K562 (cell line): ENCODE data around the gene NBPF20. TPM values are rescaled to one million over a fixed set of nuclear protein-coding genes. Genes with fewer than 3 reads are reported as not detected.
"Not testable (repeated sequence)": the region's sequence is repeated elsewhere in the genome, so short reads cannot be mapped to it uniquely, and the experiment has no call there.

ENCODE experiments used
- ATAC-seq: fragments of 200-7000 bp; cut with Tn5 transposase; 3 replicates; pipeline ENCODE4 v1.9.1; 2020; ENCODE audit warnings: moderate library complexity
- BruUV-seq: library from RNA; stranded (reverse); fragments of 400-500 nt; replicated peaks from 2 replicates; lab custom pipeline; 2021; lab: Mats Ljungman, UMichigan
- CTCF ChIA-PET: fragments of 300-600 bp; formaldehyde crosslinking; extraction: SDS; loops from one replicate; lab custom pipeline; 2021; ENCODE audit warnings: low intra/inter-chr PET ratio; lab: Yijun Ruan, JAX
- POLR2A ChIA-PET: fragments of 300-600, 350-650 bp; sonication (Branson Sonifier 250); formaldehyde crosslinking; extraction: SDS; loops from one replicate; lab custom pipeline; 2021; ENCODE audit warnings: antibody characterized with exemption, inconsistent platforms; lab: Yijun Ruan, JAX
- DNase-seq, 4 experiments: peaks; one replicate each; pipeline versions ENCODE4 v3.0.0 to v3.0.0-alpha.2; 2011 to 2018; ENCODE audit warnings: low spot score in 3 of 4, mixed read lengths in 3 of 4; ENCODE audit errors: extremely low read depth in 1 of 4
- FAIRE-seq: peaks from 2 replicates; lab custom pipeline; 2011; peaks lifted over from hg19 to GRCh38; lab: Jason Lieb, UNC
- H2AFZ ChIP-seq: 2 replicates; pipeline ENCODE4 v1.6.0; 2011; ENCODE audit warnings: low read depth, low read length, control low read depth, inconsistent platforms
- H3K27ac ChIP-seq: fragments of 200-600 bp; 3 replicates; pipeline ENCODE4 v1.8.0; 2011; ENCODE audit warnings: low read depth, mild to moderate bottlenecking, control low read depth, inconsistent platforms, low read length, moderate library complexity, mixed read lengths; ENCODE audit errors: extremely low read depth
- H3K27me3 ChIP-seq, 2 experiments: fragments of 300-600 bp in 1 of 2; 2 replicates in 1 of 2; 3 replicates in 1 of 2; pipeline versions ENCODE4 v1.6.0 to v1.8.0; 2011; ENCODE audit warnings: inconsistent platforms in 2 of 2, low read length in 2 of 2, mild to moderate bottlenecking in 1 of 2, mixed read lengths in 1 of 2, moderate library complexity in 1 of 2; ENCODE audit not compliant: control insufficient read depth in 2 of 2, insufficient read depth in 2 of 2
- H3K36me3 ChIP-seq: fragments of 300-600 bp; 3 replicates; pipeline ENCODE4 v1.8.0; 2011; ENCODE audit warnings: mild to moderate bottlenecking, low read length, inconsistent platforms; ENCODE audit not compliant: control insufficient read depth, insufficient read depth
- H3K4me1 ChIP-seq, 2 experiments: fragments of 200-600 bp in 1 of 2; replicated peaks in 1 of 2; 2 replicates in 1 of 2; 3 replicates in 1 of 2; pipeline versions ENCODE4 v1.5.1 to v1.8.0; 2011; ENCODE audit warnings: inconsistent platforms in 2 of 2, low read length in 2 of 2, mild to moderate bottlenecking in 1 of 2, mixed read lengths in 1 of 2, moderate library complexity in 1 of 2; ENCODE audit not compliant: control insufficient read depth in 2 of 2, insufficient read depth in 2 of 2
- H3K4me2 ChIP-seq: 2 replicates; pipeline ENCODE4 v1.6.1; 2011; ENCODE audit warnings: low read length, control low read depth, inconsistent platforms, mixed read lengths; ENCODE audit not compliant: insufficient read depth
- H3K4me3 ChIP-seq: fragments of 200-600 bp; sonication (generic), shearing (Covaris generic); 2 replicates; pipeline ENCODE4 v1.5.1; 2016; ENCODE audit warnings: control low read depth, inconsistent platforms
- H3K79me2 ChIP-seq: fragments of 200-600 bp; 3 replicates; pipeline ENCODE4 v1.8.0; 2011; ENCODE audit warnings: low read length, inconsistent platforms; ENCODE audit not compliant: control insufficient read depth, insufficient read depth
- H3K9ac ChIP-seq, 2 experiments: 2 replicates each; pipeline versions ENCODE4 v1.6.0 to v1.6.1; 2011; ENCODE audit warnings: low read depth in 2 of 2, low read length in 2 of 2, control low read depth in 1 of 2, inconsistent platforms in 1 of 2, mild to moderate bottlenecking in 1 of 2, mixed read lengths in 1 of 2; ENCODE audit not compliant: insufficient read depth in 1 of 2
- H3K9me1 ChIP-seq: one replicate; pipeline ENCODE4 v1.6.0; 2011; ENCODE audit warnings: inconsistent platforms, mild to moderate bottlenecking, low read length, moderate library complexity; ENCODE audit not compliant: control insufficient read depth, insufficient read depth
- H3K9me3 ChIP-seq: replicated peaks from 2 replicates; pipeline ENCODE4 v1.5.1; 2011; ENCODE audit warnings: low read depth, low read length, inconsistent platforms; ENCODE audit not compliant: control insufficient read depth, insufficient read depth
- H4K20me1 ChIP-seq: replicated peaks from 2 replicates; pipeline ENCODE4 v1.6.1; 2011; ENCODE audit warnings: low read length, inconsistent platforms, mixed read lengths; ENCODE audit not compliant: control insufficient read depth, insufficient read depth
- WGBS: fragments of 100-300 bp; shearing (Covaris generic); methylation state at CpG from one replicate; pipeline ENCODE4 v1.1.6; 2016; ENCODE audit warnings: low coverage, mixed read lengths; ENCODE audit not compliant: insufficient coverage; ENCODE audit errors: missing lambda C conversion rate; 5-methylcytosine and 5-hydroxymethylcytosine counted together
- in situ Hi-C: fragments of 300-500 bp; cut with MboI; formaldehyde crosslinking; loops from 4 replicates; pipeline ENCODE4 v1.15.0; 2018; ENCODE audit warnings: inconsistent platforms, mixed read lengths
- intact Hi-C: fragments of 100-400 bp; cut with micrococcal nuclease; formaldehyde crosslinking; loops from 2 replicates; pipeline ENCODE4 v1.14.2; 2022
- polyA plus RNA-seq, 8 experiments: library from polyadenylated mRNA; depleted of rRNA in 4 of 8; stranded (reverse) in 5 of 8; unstranded in 3 of 8; fragments of >200 nt; fragmentation: Nextera tagmentation in 2 of 8; fragmentation: Illumina TruSeq in 1 of 8; extraction: Ambion mirVana in 2 of 8; extraction: Trizol in 1 of 8; gene quantifications; 2 replicates each; pipeline versions ENCODE4 v1.2.1 to v1.2.3, GENCODE V29; 2011 to 2014; ENCODE audit warnings: inconsistent platforms in 1 of 8, missing spikeins in 1 of 8
- total RNA-seq, 7 experiments: library from RNA; depleted of rRNA in 6 of 7; stranded (reverse); fragments of >200 nt in 6 of 7; fragmentation: Illumina TruSeq in 2 of 7; extraction: Trizol in 2 of 7; gene quantifications; 2 replicates each; pipeline versions ENCODE4 v1.2.1 to v1.2.3, GENCODE V29; 2011 to 2021; ENCODE audit warnings: low replicate concordance in 1 of 7

The NBPF20 gene
- total and polyA plus RNA-seq, 9 of the 15 experiments (the other 6 are each of a cell fraction or from before 2014, with no cell fraction given), result 0.38 to 2.7 (median 1.00) TPM

GRCh38 chr1:145464708-145465336 lies 39.4 kb upstream of the NBPF20 start:
- CTCF ChIA-PET, result not testable (repeated sequence)
- 0% methylated on average over 2 of the region's 21 CpGs for WGBS
- peak overlapping the region; percentile 6; the same call in 1 of the 2 replicates for H3K4me3 ChIP-seq

GRCh38 chr1:145464017-145464416 lies 38.6 kb upstream of the NBPF20 start:
- H3K4me2 ChIP-seq, H3K9me3 ChIP-seq, H3K4me3 ChIP-seq, intact Hi-C loops, H3K9ac ChIP-seq, H3K27ac ChIP-seq, in situ Hi-C loops, H3K79me2 ChIP-seq, H3K36me3 ChIP-seq, H3K27me3 ChIP-seq, H3K4me1 ChIP-seq, DNase-seq, H4K20me1 ChIP-seq, H3K9me1 ChIP-seq, FAIRE-seq, ATAC-seq, CTCF ChIA-PET, H2AFZ ChIP-seq, POLR2A ChIA-PET, BruUV-seq: not testable (repeated sequence)
- 63% methylated on average over 1 of the region's 2 CpGs for WGBS

More at GRCh38 chr1:145464708-145465336, 39.4 kb upstream of the NBPF20 start:
- intact Hi-C loops, H3K9me1 ChIP-seq, H4K20me1 ChIP-seq, H3K9ac ChIP-seq, H3K27me3 ChIP-seq, BruUV-seq, H3K79me2 ChIP-seq, H3K9me3 ChIP-seq, H3K4me2 ChIP-seq, FAIRE-seq, H2AFZ ChIP-seq, DNase-seq, in situ Hi-C loops, H3K4me1 ChIP-seq, H3K36me3 ChIP-seq: not testable (repeated sequence)
- POLR2A ChIA-PET, result interaction anchor here (0.9 to 1.0 kb wide), 2 partner anchors 184 to 360 kb away, joined by 3 to 7 read pairs; no protein-coding TSS in a partner anchor
- peak; percentile 8 for ATAC-seq
- 0 out of 3 replicates have a peak overlapping the region, but pooled peaks have one; percentile 90 for H3K27ac ChIP-seq

GRCh38 chr1:145460684-145461083 lies 35.3 kb upstream of the NBPF20 start:
- intact Hi-C loops, FAIRE-seq, H3K27me3 ChIP-seq, H4K20me1 ChIP-seq, in situ Hi-C loops, H2AFZ ChIP-seq, H3K36me3 ChIP-seq, BruUV-seq, POLR2A ChIA-PET, ATAC-seq, H3K79me2 ChIP-seq, H3K9ac ChIP-seq, DNase-seq, H3K9me1 ChIP-seq, H3K9me3 ChIP-seq, H3K27ac ChIP-seq, CTCF ChIA-PET, H3K4me2 ChIP-seq, H3K4me3 ChIP-seq, H3K4me1 ChIP-seq: not testable (repeated sequence)
- 70% methylated on average over 6 of the region's 10 CpGs for WGBS

GRCh38 chr1:145460048-145460447 lies 34.6 kb upstream of the NBPF20 start:
- H3K4me1 ChIP-seq, CTCF ChIA-PET, in situ Hi-C loops: not testable (repeated sequence)

More at GRCh38 chr1:145460048-145460447, 34.6 kb upstream of the NBPF20 start:
- H3K36me3 ChIP-seq, H4K20me1 ChIP-seq, ATAC-seq, H3K9me1 ChIP-seq, DNase-seq, H3K4me3 ChIP-seq, H3K27me3 ChIP-seq, H3K9me3 ChIP-seq, H3K79me2 ChIP-seq, H2AFZ ChIP-seq, BruUV-seq, H3K9ac ChIP-seq, intact Hi-C loops, H3K27ac ChIP-seq, FAIRE-seq, POLR2A ChIA-PET: not testable (repeated sequence)
- WGBS, result 29% methylated on average over 4 of the region's 13 CpGs
- peak overlapping the region; percentile 37; the same call in 1 of the 2 replicates for H3K4me2 ChIP-seq
